GM11168 (cell line): ENCODE results near the gene TNFAIP1.
"Not testable (repeated sequence)": the region's sequence is repeated elsewhere in the genome, so short reads cannot be mapped to it uniquely, and the experiment has no call there.

ENCODE experiments used
- in situ Hi-C: fragments of 300-500 bp; cut with MboI; formaldehyde crosslinking; loops from one replicate; pipeline ENCODE4 v1.12.0; 2022; ENCODE audit warnings: low sequenced_read_pairs; ENCODE audit not compliant: unreplicated experiment

TNFAIP1 gene, protein sequence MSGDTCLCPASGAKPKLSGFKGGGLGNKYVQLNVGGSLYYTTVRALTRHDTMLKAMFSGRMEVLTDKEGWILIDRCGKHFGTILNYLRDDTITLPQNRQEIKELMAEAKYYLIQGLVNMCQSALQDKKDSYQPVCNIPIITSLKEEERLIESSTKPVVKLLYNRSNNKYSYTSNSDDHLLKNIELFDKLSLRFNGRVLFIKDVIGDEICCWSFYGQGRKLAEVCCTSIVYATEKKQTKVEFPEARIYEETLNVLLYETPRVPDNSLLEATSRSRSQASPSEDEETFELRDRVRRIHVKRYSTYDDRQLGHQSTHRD

GRCh38 chr17:28335201-28335958 lies at the start of gene TNFAIP1, which contains the start of gene IFT20:
Gene TNFAIP1 (plus strand): TSS chr17:28335761. CDS start chr17:28339522, 3,761 bp downstream.
Gene IFT20 (minus strand): TSS chr17:28335472. CDS start chr17:28331985, 3,487 bp downstream.
- in situ Hi-C loops, result no loop called here

- in situ Hi-C loops, result no loop called here
These were observed 49.6 kb upstream of the TNFAIP1 start for GRCh38 chr17:28285965-28286364.

DNA sequence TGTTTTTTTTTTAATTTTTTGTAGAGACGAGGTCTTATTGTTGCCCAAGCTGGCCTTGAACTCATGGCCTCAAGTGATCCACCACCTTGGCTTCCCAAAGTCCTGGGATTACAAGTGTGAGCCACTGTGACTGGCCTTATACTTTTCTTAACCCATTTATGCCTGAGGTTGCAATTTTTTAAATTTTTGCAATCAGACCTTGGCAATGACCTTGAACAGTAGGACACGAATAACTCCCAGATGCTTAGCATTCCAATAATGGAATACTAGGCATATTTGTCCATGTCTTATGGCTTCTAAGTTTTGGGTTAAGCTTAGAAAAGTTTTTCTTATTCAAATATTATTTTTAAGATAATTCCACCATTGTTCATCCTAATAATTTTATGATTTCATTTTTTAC lies 44.9 kb upstream of the TNFAIP1 start:
- in situ Hi-C loops, result no loop called here

GRCh38 chr17:28291780-28292330 lies 43.7 kb upstream of the TNFAIP1 start:
- in situ Hi-C loops, result no loop called here

GRCh38 chr17:28292878-28293277 lies 42.7 kb upstream of the TNFAIP1 start:
- in situ Hi-C loops, result not testable (repeated sequence)

GRCh38 chr17:28293994-28294393 lies 41.6 kb upstream of the TNFAIP1 start:
- in situ Hi-C loops, result no loop called here

- in situ Hi-C loops, result no loop called here
These were observed 39.6 kb upstream of the TNFAIP1 start for GRCh38 chr17:28295677-28296578.

DNA sequence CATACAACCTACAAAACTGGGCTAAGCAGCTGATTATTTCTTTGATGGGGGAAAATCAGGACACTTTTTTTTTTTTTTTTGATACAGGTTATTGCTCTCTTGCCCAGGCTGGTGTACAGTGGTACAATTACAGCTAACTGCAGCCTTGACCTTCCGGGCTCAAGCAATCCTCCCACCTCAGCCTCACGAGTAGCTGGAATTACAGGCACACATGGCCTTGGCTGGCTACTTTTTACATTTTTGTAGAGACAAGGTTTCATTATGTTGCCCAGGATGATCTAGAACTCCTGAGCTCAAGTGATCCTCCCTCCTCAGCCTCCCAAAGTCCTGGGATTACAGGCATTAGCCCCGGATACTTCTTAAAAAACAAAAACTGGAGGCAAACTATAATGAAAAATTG lies 37.1 kb upstream of the TNFAIP1 start:
- in situ Hi-C loops, result no loop called here

DNA sequence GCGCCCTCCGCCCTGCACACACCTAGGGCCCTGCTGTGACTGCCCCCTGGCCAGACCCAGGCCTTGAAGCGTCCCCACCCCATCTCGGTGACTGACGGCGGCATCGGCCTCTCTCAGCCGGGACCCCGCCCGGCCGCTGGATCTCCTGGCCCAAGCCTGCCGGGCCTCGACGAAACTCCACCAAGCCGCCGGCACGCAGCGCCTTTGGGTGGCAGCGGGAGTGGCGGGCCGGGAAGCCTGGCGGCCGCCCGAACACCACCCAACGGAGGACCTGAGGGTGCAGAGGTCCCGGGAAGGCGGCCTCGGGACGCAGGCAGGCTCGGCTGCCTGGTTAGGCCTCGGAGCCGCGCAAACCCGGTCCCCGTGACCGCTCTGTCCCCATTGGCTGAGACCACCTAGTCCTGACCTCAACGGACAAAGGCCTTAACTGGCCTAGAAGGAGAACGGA lies 28.6 kb upstream of the TNFAIP1 start:
- in situ Hi-C loops, result no loop called here

- in situ Hi-C loops, result no loop called here
These were observed 21.7 kb upstream of the TNFAIP1 start for GRCh38 chr17:28313841-28314240.

DNA sequence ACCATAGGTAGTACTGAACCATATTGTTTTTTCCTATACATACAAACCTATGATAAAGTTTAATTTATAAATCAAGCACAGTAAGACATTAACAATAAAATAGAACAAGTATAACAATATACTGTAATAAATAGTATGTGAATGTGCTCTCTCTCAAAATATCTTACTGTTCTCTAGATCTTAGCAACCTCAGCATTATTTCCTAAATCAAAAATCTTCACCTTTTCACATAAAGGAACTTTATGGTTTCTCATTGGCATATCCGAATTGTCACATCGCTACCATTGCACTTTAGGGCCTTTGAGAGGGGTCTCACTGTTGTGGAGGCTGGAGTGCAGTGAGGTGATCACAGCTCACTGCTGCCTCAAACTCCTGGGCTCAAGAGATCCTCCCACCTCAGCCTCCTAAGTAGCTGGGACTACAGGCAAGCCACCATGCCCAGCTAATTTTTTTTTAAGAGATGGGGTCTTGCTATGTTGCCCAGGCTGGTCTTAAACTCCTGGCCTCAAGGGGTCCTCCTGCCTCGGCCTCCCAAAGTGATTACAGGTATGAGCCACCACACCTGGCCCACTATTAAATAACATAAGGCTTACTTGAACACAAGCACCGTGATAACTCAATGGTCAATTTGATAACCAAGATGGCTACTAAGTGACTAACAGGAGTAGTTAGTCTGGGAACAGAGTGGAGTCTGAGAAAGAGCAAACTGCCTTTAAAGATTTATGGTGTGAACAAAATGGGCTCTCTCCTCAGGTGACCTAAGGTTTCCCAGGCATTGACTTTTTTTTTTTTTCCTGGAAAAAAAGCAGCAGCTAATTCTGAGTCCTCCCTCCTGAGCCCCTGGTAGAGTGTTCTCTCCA lies 19.5 kb upstream of the TNFAIP1 start:
- in situ Hi-C loops, result no loop called here

GRCh38 chr17:28317099-28317965 lies 18.2 kb upstream of the TNFAIP1 start:
- in situ Hi-C loops, result no loop called here

GRCh38 chr17:28317966-28318758 lies 17.4 kb upstream of the TNFAIP1 start:
- in situ Hi-C loops, result no loop called here

GRCh38 chr17:28318759-28319597 lies 16.6 kb upstream of the TNFAIP1 start, which contains the start of gene TMEM97:
Gene TMEM97 (plus strand): TSS chr17:28319200. CDS start chr17:28319240, 40 bp downstream.
- in situ Hi-C loops, result no loop called here

- in situ Hi-C loops, result no loop called here
These were observed 16.0 kb upstream of the TNFAIP1 start for GRCh38 chr17:28319598-28319935.

DNA sequence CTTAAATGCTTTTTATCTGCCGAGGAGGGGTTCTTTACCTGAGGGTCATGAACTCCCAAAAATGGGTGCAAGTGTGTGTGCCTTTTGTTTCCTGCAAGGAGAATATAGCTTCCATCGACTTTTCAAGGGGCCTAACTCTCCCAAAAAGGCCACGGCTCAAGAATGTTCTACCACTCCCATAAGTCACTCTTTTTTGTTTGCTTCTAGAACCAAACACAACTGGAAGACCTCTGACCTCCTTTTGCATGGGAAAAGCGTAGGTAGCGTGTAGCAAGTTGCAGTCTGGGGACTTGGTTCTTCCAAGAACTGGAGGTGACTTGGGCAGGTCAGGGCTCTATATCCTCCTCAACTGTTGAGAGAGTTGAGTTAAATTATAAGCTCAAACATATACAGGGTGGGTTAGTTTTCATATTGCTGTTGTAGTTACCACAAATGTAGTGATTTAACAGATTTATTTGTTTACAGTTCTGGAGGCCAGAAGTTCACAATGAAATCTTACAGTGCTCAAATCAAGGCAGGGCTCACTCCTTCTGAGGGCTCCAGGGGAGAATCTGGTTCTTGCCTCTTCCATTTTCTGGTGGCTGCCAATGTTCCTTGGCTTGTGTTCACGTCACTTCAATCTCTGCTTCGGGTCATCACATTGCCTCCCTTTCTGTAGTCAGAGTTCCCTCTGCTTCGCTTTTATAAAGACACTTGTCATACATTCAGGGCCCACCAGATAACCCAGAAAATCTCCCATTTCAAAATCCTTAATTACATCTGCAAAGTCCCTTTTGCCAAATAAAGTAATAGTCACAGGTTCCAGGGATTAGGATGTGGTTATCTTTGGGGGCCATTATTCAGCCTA lies 15.1 kb upstream of the TNFAIP1 start:
- in situ Hi-C loops, result no loop called here
